Smooth muscle cell (in vitro differentiated cells): ENCODE measurements around the gene HSD17B4. TPM values are rescaled to one million over a fixed set of nuclear protein-coding genes. Genes with fewer than 3 reads are reported as not detected.
"Not testable (repeated sequence)": the region's sequence is repeated elsewhere in the genome, so short reads cannot be mapped to it uniquely, and the experiment has no call there.

Experiments used
- DNase-seq: peaks from one replicate; lab custom pipeline; 2025; ENCODE audit not compliant: unreplicated experiment; lab: John Stamatoyannopoulos, UW
- H2AFZ ChIP-seq: fragments of 200-600 bp; sonication (generic); 2 replicates; pipeline ENCODE4 v1.6.0; 2016; ENCODE audit warnings: antibody characterized with exemption, low read depth, mild to moderate bottlenecking
- H3F3A ChIP-seq: fragments of 200-600 bp; sonication (generic); 2 replicates; pipeline ENCODE4 v1.6.0; 2017; ENCODE audit warnings: antibody characterized with exemption, low read depth
- H3K27ac ChIP-seq: fragments of 200-600 bp; sonication (generic); 2 replicates; pipeline ENCODE4 v1.5.1; 2016; ENCODE audit warnings: low read depth, mild to moderate bottlenecking
- H3K27me3 ChIP-seq: fragments of 200-600 bp; sonication (generic); 2 replicates; pipeline ENCODE4 v1.6.1; 2016; ENCODE audit warnings: low read depth, mild to moderate bottlenecking
- H3K36me3 ChIP-seq: fragments of 200-600 bp; sonication (generic); 2 replicates; pipeline ENCODE4 v1.5.1; 2016; ENCODE audit warnings: low read depth
- H3K4me1 ChIP-seq: fragments of 200-600 bp; sonication (generic); 2 replicates; pipeline ENCODE4 v1.5.1; 2016; ENCODE audit warnings: low read depth
- H3K4me2 ChIP-seq: fragments of 200-600 bp; sonication (generic); 2 replicates; pipeline ENCODE4 v1.6.0; 2016; ENCODE audit warnings: mild to moderate bottlenecking
- H3K4me3 ChIP-seq: fragments of 200-600 bp; sonication (generic); 2 replicates; pipeline ENCODE4 v1.5.1; 2016; ENCODE audit warnings: mild to moderate bottlenecking
- H3K79me2 ChIP-seq: fragments of 200-600 bp; sonication (generic); 2 replicates; pipeline ENCODE4 v1.6.0; 2016; ENCODE audit warnings: low read depth, mild to moderate bottlenecking
- H3K9ac ChIP-seq: fragments of 200-600 bp; sonication (generic); 2 replicates; pipeline ENCODE4 v1.6.0; 2016; ENCODE audit warnings: low read depth
- H3K9me3 ChIP-seq: fragments of 200-600 bp; sonication (generic); replicated peaks from 2 replicates; pipeline ENCODE4 v1.5.1; 2016; ENCODE audit warnings: low read depth
- H4K20me1 ChIP-seq: fragments of 200-600 bp; sonication (generic); 2 replicates; pipeline ENCODE4 v1.6.0; 2016; ENCODE audit warnings: low read depth
- CTCF ChIP-seq: fragments of 200-600 bp; sonication (generic); IDR thresholded peaks from 2 replicates; pipeline ENCODE4 v1.5.1; 2017; ENCODE audit warnings: borderline replicate concordance, mild to moderate bottlenecking, antibody characterized with exemption; ENCODE audit not compliant: insufficient read depth, poor library complexity, severe bottlenecking
- WGBS: methylation state at CpG from one replicate; pipeline ENCODE4 v1.1.7; 2016; ENCODE audit warnings: low lambda C conversion rate; 5-methylcytosine and 5-hydroxymethylcytosine counted together
- polyA plus RNA-seq: library from polyadenylated mRNA; unstranded; fragments of >200 nt; fragmentation: Nextera tagmentation; extraction: Ambion mirVana; gene quantifications from 2 replicates; pipeline ENCODE4 v1.2.1, GENCODE V29; 2016
- total RNA-seq: library from RNA; depleted of rRNA; stranded (reverse); fragments of >200 nt; gene quantifications from 2 replicates; pipeline ENCODE4 v1.2.3, GENCODE V29; 2014

Gene HSD17B4
- total and polyA plus RNA-seq, 2 experiments from 2014 or later: 64.5 to 116 TPM

- TF ChIP-seq CTCF: peak; percentile 59
- H3K27me3 ChIP-seq: no peaks in the 10 kb centered on the region
- no peak overlapping the region for H2AFZ ChIP-seq
- H4K20me1 ChIP-seq: no peaks in the 10 kb centered on the region
- H3K9ac ChIP-seq: no peak overlapping the region
- H3K36me3 ChIP-seq: no peaks in the 10 kb centered on the region
- no peak overlapping the region for H3K4me2 ChIP-seq
- peak; percentile 2 for DNase-seq
- no peak overlapping the region for H3K27ac ChIP-seq
- no peaks in the 10 kb centered on the region for H3K9me3 ChIP-seq
- no peaks in the 10 kb centered on the region for H3K79me2 ChIP-seq
- H3K4me3 ChIP-seq: no peak overlapping the region
- no peaks in the 10 kb centered on the region for H3F3A ChIP-seq
- WGBS: 54% methylated on average over 8 of the region's 8 CpGs
- no peaks in the 10 kb centered on the region for H3K4me1 ChIP-seq
These were observed 16.7 kb upstream of the HSD17B4 start for GRCh38 chr5:119435436-119436132.

- H3K4me2 ChIP-seq, H3K4me3 ChIP-seq, H3K27me3 ChIP-seq, H3K79me2 ChIP-seq, H3K27ac ChIP-seq, H3F3A ChIP-seq, DNase-seq, H3K9me3 ChIP-seq, H3K9ac ChIP-seq, H2AFZ ChIP-seq, H4K20me1 ChIP-seq, H3K36me3 ChIP-seq, H3K4me1 ChIP-seq: not testable (repeated sequence)
- 88% methylated on average over 3 of the region's 3 CpGs for WGBS
These were observed 14.3 kb upstream of the HSD17B4 start for GRCh38 chr5:119437785-119438586.

- H3K9ac ChIP-seq, H3K4me2 ChIP-seq, H3K9me3 ChIP-seq, H3K79me2 ChIP-seq, H3K4me1 ChIP-seq, DNase-seq, H4K20me1 ChIP-seq, H3K36me3 ChIP-seq, H3F3A ChIP-seq, H3K27me3 ChIP-seq, H2AFZ ChIP-seq, H3K4me3 ChIP-seq, H3K27ac ChIP-seq: not testable (repeated sequence)
- WGBS: 41% methylated on average over 1 of the region's 1 CpG
These were observed 13.7 kb upstream of the HSD17B4 start for GRCh38 chr5:119438587-119438917.

GRCh38 chr5:119439140-119439631 lies 13.1 kb upstream of the HSD17B4 start:
- Histone ChIP-seq H3F3A (no peaks in the 10 kb centered on the region), H3K9me3 (no peaks in the 10 kb centered on the region), H3K9ac (no peak overlapping the region), H3K27me3 (no peaks in the 10 kb centered on the region), H4K20me1 (no peaks in the 10 kb centered on the region), H3K4me1 (no peaks in the 10 kb centered on the region), H3K4me3 (no peak overlapping the region), H2AFZ (no peak overlapping the region), H3K36me3 (no peaks in the 10 kb centered on the region), H3K4me2 (no peak overlapping the region), H3K27ac (no peak overlapping the region), H3K79me2 (no peaks in the 10 kb centered on the region)
- TF ChIP-seq CTCF: no peak
- 92% methylated on average over 8 of the region's 8 CpGs for WGBS
- DNase-seq: no peak

GRCh38 chr5:119439632-119440031 lies 12.7 kb upstream of the HSD17B4 start:
- 95% methylated on average over 3 of the region's 3 CpGs for WGBS
- not testable (repeated sequence) for H3K27ac ChIP-seq, DNase-seq, H3K4me2 ChIP-seq, H3K9ac ChIP-seq, H3K79me2 ChIP-seq, H3K4me1 ChIP-seq, H3F3A ChIP-seq, H2AFZ ChIP-seq, H3K4me3 ChIP-seq, H3K36me3 ChIP-seq, H3K9me3 ChIP-seq, H4K20me1 ChIP-seq, H3K27me3 ChIP-seq

GRCh38 chr5:119444643-119445042 lies 7.7 kb upstream of the HSD17B4 start:
- not testable (repeated sequence) for H3K4me2 ChIP-seq, H3K27me3 ChIP-seq, H3K9ac ChIP-seq, H3F3A ChIP-seq, H2AFZ ChIP-seq, H3K4me1 ChIP-seq, H3K36me3 ChIP-seq, H3K79me2 ChIP-seq, H3K4me3 ChIP-seq, DNase-seq, H4K20me1 ChIP-seq, H3K9me3 ChIP-seq, H3K27ac ChIP-seq
- 94% methylated on average over 4 of the region's 4 CpGs for WGBS
